IgD-negative memory B cell (primary cell): ENCODE data around the gene CFAP99. TPM values are rescaled to one million over a fixed set of nuclear protein-coding genes. Genes with fewer than 3 reads are reported as not detected.

Experiments
- H3K27ac Mint-ChIP-seq, 3 donors: one replicate each; pipeline ENCODE4 v1.8.0; 2020 to 2022; ENCODE audit warnings: mild to moderate bottlenecking in 3 of 3, mixed read lengths in 3 of 3, moderate library complexity in 1 of 3
- H3K27me3 Mint-ChIP-seq: one replicate; pipeline ENCODE4 v1.8.0; 2021; ENCODE audit warnings: mixed read lengths
- H3K36me3 Mint-ChIP-seq: one replicate; pipeline ENCODE4 v1.8.0; 2020; ENCODE audit warnings: mild to moderate bottlenecking, mixed read lengths
- H3K4me1 Mint-ChIP-seq, 3 donors: one replicate each; pipeline ENCODE4 v1.8.0; 2020 to 2022; ENCODE audit warnings: mixed read lengths in 3 of 3, mild to moderate bottlenecking in 1 of 3
- H3K4me3 Mint-ChIP-seq, 4 donors: one replicate each; pipeline ENCODE4 v1.8.0; 2020 to 2022; ENCODE audit warnings: mild to moderate bottlenecking in 4 of 4, mixed read lengths in 4 of 4, moderate library complexity in 3 of 4
- H3K9me3 Mint-ChIP-seq, 3 donors: one replicate each; pipeline ENCODE4 v1.8.0; 2020 to 2021; ENCODE audit warnings: mixed read lengths in 3 of 3, mild to moderate bottlenecking in 1 of 3
- polyA plus RNA-seq: library from polyadenylated mRNA; unstranded; fragments of 300-500 nt; fragmentation: Illumina TruSeq; gene quantifications from one replicate; pipeline ENCODE4 v1.2.3, GENCODE V29; 2021

CFAP99 gene
- polyA plus RNA-seq, 1 donor from 2014 or later, result not detected

- H3K4me1 Mint-ChIP-seq, result peaks cover 0 to 4% (median 0%) of the 10 kb centered on the region in 3 donors
- peak overlapping the region in 1 of 3 donors; percentile 70 for H3K27ac Mint-ChIP-seq
- no peaks in the 10 kb centered on the region for H3K36me3 Mint-ChIP-seq
- no peaks in the 10 kb centered on the region for H3K9me3 Mint-ChIP-seq
- H3K27me3 Mint-ChIP-seq, result no peaks in the 10 kb centered on the region
- no peak overlapping the region for H3K4me3 Mint-ChIP-seq
Measured at GRCh38 chr4:2449511-2450392, 31.0 kb downstream of the CFAP99 start.

GRCh38 chr4:2450394-2451035, 31.8 kb downstream of the CFAP99 start:
- Mint-ChIP-seq H3K36me3 (no peaks in the 10 kb centered on the region), H3K4me3 (no peak overlapping the region), H3K4me1 (peaks cover 0 to 4% (median 0%) of the 10 kb centered on the region in 3 donors), H3K27ac (peak overlapping the region in 1 of 3 donors; percentile 70), H3K9me3 (no peaks in the 10 kb centered on the region), H3K27me3 (no peaks in the 10 kb centered on the region)

- Mint-ChIP-seq H3K27ac (no peak overlapping the region), H3K4me3 (no peak overlapping the region), H3K27me3 (no peaks in the 10 kb centered on the region), H3K36me3 (no peaks in the 10 kb centered on the region), H3K4me1 (peaks cover 0 to 4% (median 0%) of the 10 kb centered on the region in 3 donors), H3K9me3 (no peaks in the 10 kb centered on the region)
Measured at GRCh38 chr4:2451036-2451520, 32.3 kb downstream of the CFAP99 start.

GRCh38 chr4:2451821-2452785, 33.3 kb downstream of the CFAP99 start:
- Mint-ChIP-seq H3K4me1 (peaks cover 0 to 4% (median 0%) of the 10 kb centered on the region in 3 donors), H3K4me3 (peak overlapping the region in 1 of 4 donors; percentile 65), H3K9me3 (no peaks in the 10 kb centered on the region), H3K27ac (no peak overlapping the region), H3K27me3 (no peaks in the 10 kb centered on the region), H3K36me3 (no peaks in the 10 kb centered on the region)

GRCh38 chr4:2457481-2458295, 38.9 kb downstream of the CFAP99 start:
- H3K4me3 Mint-ChIP-seq, result no peak overlapping the region
- H3K27me3 Mint-ChIP-seq, result no peaks in the 10 kb centered on the region
- H3K9me3 Mint-ChIP-seq, result no peaks in the 10 kb centered on the region
- no peaks in the 10 kb centered on the region for H3K36me3 Mint-ChIP-seq
- H3K27ac Mint-ChIP-seq, result no peak overlapping the region
- peaks cover 0 to 3% (median 2%) of the 10 kb centered on the region in 3 donors for H3K4me1 Mint-ChIP-seq

- no peak overlapping the region for H3K27ac Mint-ChIP-seq
- no peaks in the 10 kb centered on the region for H3K9me3 Mint-ChIP-seq
- peak overlapping the region in 1 of 4 donors; percentile 35 for H3K4me3 Mint-ChIP-seq
- no peaks in the 10 kb centered on the region for H3K36me3 Mint-ChIP-seq
- no peaks in the 10 kb centered on the region for H3K27me3 Mint-ChIP-seq
- H3K4me1 Mint-ChIP-seq, result peaks cover 0 to 6% (median 5%) of the 10 kb centered on the region in 3 donors
Measured at GRCh38 chr4:2458546-2459491, 40.1 kb downstream of the CFAP99 start.

- Mint-ChIP-seq H3K4me1 (peaks cover 0 to 6% (median 5%) of the 10 kb centered on the region in 3 donors), H3K27me3 (no peaks in the 10 kb centered on the region), H3K27ac (no peak overlapping the region), H3K4me3 (peak overlapping the region in 1 of 4 donors; percentile 69), H3K9me3 (no peaks in the 10 kb centered on the region), H3K36me3 (no peaks in the 10 kb centered on the region)
Measured at GRCh38 chr4:2459589-2460349, 41.0 kb downstream of the CFAP99 start.

DNA sequence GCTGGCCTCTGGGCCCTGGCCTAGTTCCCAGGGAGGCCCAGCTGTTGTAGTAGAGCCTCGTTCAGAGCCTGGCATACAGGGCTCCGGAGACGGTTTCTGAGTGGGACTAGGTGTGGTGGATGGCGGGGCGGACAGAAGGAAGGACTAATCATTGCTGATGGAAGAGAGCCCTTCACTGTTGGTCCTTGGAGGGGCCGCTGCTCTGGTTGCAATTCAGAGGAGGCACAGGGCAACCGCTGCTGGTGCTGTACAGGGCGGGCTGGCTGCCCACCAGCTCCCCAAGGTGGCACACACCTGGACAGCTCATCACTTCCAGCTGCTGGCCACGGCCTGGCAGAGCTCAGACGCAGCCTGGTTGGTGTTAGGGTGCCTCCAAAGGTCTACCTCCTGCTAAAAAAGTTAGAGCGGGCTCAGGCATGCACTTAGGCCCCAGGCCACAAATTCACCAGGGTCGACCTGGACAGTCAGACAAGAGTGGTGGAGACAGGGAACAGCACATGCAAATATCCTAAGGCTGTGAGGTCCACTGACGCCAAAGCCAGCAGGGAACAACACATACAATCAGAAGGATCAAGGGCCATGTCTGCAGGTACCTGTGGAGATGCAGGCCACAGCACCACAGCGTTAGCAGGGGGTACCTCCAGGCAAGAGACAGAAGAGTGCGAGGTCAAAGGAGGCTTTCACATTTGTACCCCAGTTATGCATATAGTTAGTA, 42.6 kb downstream of the CFAP99 start:
- peak overlapping the region in 1 of 3 donors; percentile 50 for H3K27ac Mint-ChIP-seq
- peak overlapping the region; percentile 58 to 92 (median 82) for H3K4me3 Mint-ChIP-seq
- H3K27me3 Mint-ChIP-seq, result no peaks in the 10 kb centered on the region
- H3K9me3 Mint-ChIP-seq, result no peaks in the 10 kb centered on the region
- H3K4me1 Mint-ChIP-seq, result peaks cover 0 to 7% (median 5%) of the 10 kb centered on the region in 3 donors
- H3K36me3 Mint-ChIP-seq, result no peaks in the 10 kb centered on the region

- Mint-ChIP-seq H3K4me1 (peaks cover 0 to 9% (median 5%) of the 10 kb centered on the region in 3 donors), H3K27ac (no peak overlapping the region), H3K4me3 (peak overlapping the region; percentile 73 to 92 (median 84))
Measured at GRCh38 chr4:2462218-2462991, 43.6 kb downstream of the CFAP99 start.

DNA sequence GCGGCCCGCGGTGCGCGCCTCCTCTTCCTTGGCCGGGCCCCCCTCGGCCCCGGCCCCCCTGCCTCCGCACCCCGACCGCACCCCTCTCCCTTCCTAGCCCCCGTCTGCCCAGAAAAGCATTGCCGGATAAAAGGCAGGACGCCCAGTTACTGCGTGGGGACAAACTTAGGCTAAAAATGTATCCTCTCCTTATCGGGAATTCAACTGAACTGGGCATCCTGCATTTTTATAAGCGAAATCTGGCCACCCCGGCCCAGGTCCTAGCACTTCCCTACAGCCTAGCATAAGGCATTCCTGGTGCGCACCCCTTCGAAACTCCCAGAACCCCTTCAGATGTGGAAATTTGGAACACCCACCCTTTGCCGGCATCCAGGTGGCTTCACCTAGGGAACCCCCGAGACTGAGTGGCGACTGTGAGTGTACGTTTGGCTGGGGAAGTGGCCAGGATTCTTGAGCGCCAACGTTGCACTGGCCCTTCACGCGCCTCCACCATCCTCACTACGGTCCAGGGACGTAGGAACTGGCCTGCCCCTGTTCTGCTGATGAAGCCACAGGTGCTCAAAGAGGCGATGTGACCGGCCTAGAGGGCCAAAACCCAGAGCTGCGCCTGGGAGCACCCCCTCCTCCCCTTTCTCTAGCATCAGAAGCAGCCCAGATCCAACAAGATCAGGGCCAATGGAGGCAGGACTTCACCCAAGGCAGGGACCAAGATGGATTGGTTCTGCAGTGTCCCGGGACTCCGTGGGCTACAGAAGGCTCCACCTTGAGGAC, 44.4 kb downstream of the CFAP99 start:
- Mint-ChIP-seq H3K36me3 (no peaks in the 10 kb centered on the region), H3K27ac (peak overlapping the region in 2 of 3 donors; percentile 35 to 67), H3K4me3 (peak overlapping the region; percentile 52 to 87 (median 76))

More at GRCh38 chr4:2462218-2462991, 43.6 kb downstream of the CFAP99 start:
- no peaks in the 10 kb centered on the region for H3K9me3 Mint-ChIP-seq
- H3K36me3 Mint-ChIP-seq, result no peaks in the 10 kb centered on the region
- no peaks in the 10 kb centered on the region for H3K27me3 Mint-ChIP-seq

GRCh38 chr4:2465032-2465431, 46.3 kb downstream of the CFAP99 start:
- Mint-ChIP-seq H3K4me1 (peaks cover 11 to 18% (median 15%) of the 10 kb centered on the region in 3 donors), H3K36me3 (no peaks in the 10 kb centered on the region), H3K4me3 (peak overlapping the region in 1 of 4 donors; percentile 76), H3K27ac (no peak overlapping the region), H3K27me3 (no peaks in the 10 kb centered on the region), H3K9me3 (no peaks in the 10 kb centered on the region)

More for the DNA sequence above, 44.4 kb downstream of the CFAP99 start:
- Mint-ChIP-seq H3K4me1 (peaks cover 0 to 15% (median 10%) of the 10 kb centered on the region in 3 donors), H3K27me3 (no peaks in the 10 kb centered on the region), H3K9me3 (no peaks in the 10 kb centered on the region)
